Progenitor cell of endocrine pancreas (in vitro differentiated cells): Measurements from ENCODE around the gene NETO2. TPM values are rescaled to one million over a fixed set of nuclear protein-coding genes. Genes with fewer than 3 reads are reported as not detected.

Source experiments
- DNase-seq: peaks from one replicate; pipeline ENCODE4 v3.0.0; 2021; ENCODE audit warnings: low spot score; ENCODE audit not compliant: unreplicated experiment
- H3K27ac Mint-ChIP-seq: 2 replicates; pipeline ENCODE4 v1.8.0; 2021; ENCODE audit warnings: mild to moderate bottlenecking, moderate library complexity, mixed read lengths
- H3K27me3 Mint-ChIP-seq: 2 replicates; pipeline ENCODE4 v1.8.0; 2021; ENCODE audit warnings: mixed read lengths
- H3K36me3 Mint-ChIP-seq: 2 replicates; pipeline ENCODE4 v1.8.0; 2022; ENCODE audit warnings: mixed read lengths; ENCODE audit not compliant: insufficient read depth
- H3K4me1 Mint-ChIP-seq: 2 replicates; pipeline ENCODE4 v1.8.0; 2021; ENCODE audit warnings: low read depth, mixed read lengths
- H3K4me3 Mint-ChIP-seq: 2 replicates; pipeline ENCODE4 v1.8.0; 2021; ENCODE audit warnings: low read depth, mild to moderate bottlenecking, moderate library complexity, mixed read lengths
- H3K9me3 Mint-ChIP-seq: 2 replicates; pipeline ENCODE4 v1.8.0; 2021; ENCODE audit warnings: low read depth, mixed read lengths
- total RNA-seq: library from RNA; stranded (reverse); gene quantifications from 2 replicates; pipeline ENCODE4 v1.2.1, GENCODE V29; 2021
- TF ChIP-seq, protein P1 (sequence below): fragments of 200-600 bp; sonication (generic); IDR thresholded peaks from one replicate; pipeline ENCODE4 v1.5.0; 2021; ENCODE audit warnings: antibody characterized with exemption, mild to moderate bottlenecking; ENCODE audit not compliant: unreplicated experiment

NETO2 gene
- total RNA-seq, 1 donor from 2014 or later = 55.2 TPM

DNA sequence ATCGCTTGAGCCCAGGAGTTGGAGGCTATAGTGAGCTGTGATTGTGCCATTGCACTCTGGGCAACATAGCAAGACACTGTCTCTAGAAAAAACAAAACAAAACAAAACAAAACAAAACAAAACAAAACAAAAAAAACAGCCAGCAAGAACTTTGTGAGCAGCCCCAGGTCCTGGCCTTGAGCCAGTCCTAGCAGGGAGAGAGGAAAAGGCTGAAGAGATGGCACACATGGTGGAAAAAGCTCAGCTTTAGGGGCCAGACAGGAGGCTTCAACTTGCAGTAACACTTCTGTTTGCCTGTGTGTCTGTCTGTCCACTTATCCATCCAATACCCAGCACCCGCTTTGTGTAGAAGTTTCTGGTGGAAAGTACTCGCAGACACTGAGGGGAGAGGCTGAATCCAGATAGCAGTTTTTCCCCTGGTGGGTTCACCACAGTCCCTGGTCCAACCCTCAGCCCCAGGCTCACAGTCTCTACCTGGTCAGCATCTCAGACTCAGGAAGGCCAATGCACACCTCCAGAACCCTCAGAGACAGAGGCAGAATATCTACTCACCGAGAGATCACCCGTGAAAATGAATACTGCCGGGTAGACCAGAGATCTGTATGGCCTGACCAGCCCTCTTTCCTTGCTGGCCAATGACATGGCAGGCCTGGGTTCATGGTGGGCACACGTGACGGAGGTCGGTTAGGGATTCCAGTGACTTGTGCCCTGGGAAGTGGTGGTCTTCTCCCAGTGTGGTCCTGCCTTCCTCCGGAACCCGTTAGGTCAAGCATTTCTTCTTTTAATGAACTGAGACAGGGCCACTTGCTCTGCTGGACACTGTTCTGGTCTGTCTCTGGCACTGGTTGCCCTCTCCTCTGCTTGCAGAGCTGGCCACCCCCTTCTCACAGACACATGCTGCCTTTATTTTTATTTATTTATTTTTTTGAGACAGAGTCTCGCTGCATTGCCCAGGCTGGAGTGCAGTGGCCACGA is 90.8 kb downstream of the NETO2 start:
- DNase-seq = no peak
- Mint-ChIP-seq H3K4me1 (no peaks in the 10 kb centered on the region), H3K36me3 (no peaks in the 10 kb centered on the region), H3K27ac (peak overlapping the region; percentile 57), H3K27me3 (no peaks in the 10 kb centered on the region), H3K9me3 (no peaks in the 10 kb centered on the region), H3K4me3 (no peak overlapping the region)
- TF ChIP-seq, protein P1, sequence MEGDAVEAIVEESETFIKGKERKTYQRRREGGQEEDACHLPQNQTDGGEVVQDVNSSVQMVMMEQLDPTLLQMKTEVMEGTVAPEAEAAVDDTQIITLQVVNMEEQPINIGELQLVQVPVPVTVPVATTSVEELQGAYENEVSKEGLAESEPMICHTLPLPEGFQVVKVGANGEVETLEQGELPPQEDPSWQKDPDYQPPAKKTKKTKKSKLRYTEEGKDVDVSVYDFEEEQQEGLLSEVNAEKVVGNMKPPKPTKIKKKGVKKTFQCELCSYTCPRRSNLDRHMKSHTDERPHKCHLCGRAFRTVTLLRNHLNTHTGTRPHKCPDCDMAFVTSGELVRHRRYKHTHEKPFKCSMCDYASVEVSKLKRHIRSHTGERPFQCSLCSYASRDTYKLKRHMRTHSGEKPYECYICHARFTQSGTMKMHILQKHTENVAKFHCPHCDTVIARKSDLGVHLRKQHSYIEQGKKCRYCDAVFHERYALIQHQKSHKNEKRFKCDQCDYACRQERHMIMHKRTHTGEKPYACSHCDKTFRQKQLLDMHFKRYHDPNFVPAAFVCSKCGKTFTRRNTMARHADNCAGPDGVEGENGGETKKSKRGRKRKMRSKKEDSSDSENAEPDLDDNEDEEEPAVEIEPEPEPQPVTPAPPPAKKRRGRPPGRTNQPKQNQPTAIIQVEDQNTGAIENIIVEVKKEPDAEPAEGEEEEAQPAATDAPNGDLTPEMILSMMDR = no peak

DNA sequence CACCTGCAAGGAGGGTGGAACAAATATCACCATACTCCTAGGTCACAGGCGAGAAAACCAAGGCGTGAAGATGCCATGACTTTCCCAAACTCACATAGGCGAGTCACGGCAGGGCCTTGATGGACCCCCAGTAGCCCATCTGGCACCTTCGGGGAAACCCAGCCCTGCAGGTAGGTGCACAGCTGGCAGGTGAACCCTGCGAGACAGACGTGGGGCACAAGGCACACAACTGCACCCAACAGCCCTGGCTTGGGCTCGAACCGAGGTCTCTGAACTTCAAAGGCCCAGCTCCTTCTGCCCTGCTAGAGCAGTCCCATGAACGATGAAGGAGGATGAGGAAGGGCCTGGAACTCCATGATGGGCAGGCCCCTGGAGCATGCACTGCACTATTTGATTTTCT is 92.7 kb downstream of the NETO2 start:
- Mint-ChIP-seq H3K36me3 (no peaks in the 10 kb centered on the region), H3K9me3 (no peaks in the 10 kb centered on the region), H3K27ac (no peak overlapping the region), H3K4me3 (no peak overlapping the region), H3K4me1 (no peaks in the 10 kb centered on the region), H3K27me3 (no peaks in the 10 kb centered on the region)
- TF ChIP-seq, protein P1 = no peak
- no peak for DNase-seq

DNA sequence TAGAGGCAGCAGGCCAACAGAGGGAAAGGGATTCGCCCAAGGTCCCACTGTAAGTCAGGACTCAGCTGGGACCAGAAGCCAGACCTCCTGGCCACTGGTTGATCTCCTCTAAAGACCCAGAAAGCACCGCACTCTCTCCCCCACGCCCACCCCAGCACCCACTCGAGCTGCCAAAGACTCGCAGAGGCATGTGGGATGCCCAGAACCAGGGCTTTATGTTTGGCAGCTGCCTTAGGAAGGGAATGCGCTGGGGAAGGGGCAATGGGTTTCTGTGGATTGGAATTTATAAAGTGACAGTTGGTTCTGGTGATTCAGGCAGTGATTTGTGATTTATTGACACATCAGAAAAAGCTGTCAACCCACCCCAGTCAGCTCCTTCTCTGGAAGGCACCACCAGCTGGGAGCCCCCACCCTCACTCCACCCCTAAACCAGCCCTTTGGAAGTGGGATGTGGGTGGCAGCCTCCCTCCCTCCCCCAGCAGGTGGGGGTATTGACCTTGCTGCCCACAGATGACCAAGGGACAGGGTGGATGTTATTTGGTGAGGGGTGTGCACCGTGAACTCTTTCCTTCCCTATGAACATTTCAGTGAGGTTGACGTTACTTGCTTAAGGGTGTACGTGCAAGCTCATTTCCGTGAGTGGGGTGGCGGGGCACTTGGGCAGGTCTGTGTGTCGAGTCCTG is 93.7 kb downstream of the NETO2 start:
- Mint-ChIP-seq H3K9me3 (no peaks in the 10 kb centered on the region), H3K27me3 (no peaks in the 10 kb centered on the region), H3K36me3 (no peaks in the 10 kb centered on the region), H3K4me3 (no peak overlapping the region), H3K27ac (no peak overlapping the region), H3K4me1 (no peaks in the 10 kb centered on the region)
- no peak for DNase-seq
- TF ChIP-seq, protein P1 = no peak

DNA sequence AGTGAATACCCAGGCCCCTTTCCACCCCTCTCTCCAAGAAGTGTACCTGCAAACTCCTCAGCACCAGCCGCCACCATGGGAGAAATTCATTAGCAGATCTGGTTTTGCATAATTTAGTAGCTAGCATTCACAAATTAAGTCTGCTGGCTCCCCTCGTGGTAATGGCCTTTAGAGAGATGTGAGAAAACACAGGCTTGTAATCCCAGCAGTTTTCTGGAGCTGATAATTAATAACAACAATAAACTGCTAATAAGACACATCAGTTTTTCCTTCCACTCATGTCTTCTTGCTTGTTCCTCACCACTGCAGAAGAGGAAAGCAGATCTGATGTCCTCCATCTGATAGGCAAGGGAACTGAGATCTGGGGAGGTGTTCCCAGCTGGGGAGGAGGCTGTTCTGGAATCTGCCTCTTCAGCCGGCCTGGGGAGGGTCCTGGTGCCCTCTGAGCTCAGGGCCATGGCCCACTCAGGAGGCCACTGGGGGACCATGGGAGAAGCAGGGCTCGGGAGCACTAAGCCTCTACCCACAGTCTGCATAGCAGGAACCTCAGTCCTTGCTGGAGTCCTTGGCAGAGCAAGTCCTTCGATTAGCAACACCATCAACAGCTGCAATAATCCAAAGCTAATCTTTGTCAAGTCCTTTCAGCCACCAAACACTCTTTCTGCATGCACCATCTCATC is 96.1 kb downstream of the NETO2 start:
- no peaks in the 10 kb centered on the region for H3K9me3 Mint-ChIP-seq
- H3K4me1 Mint-ChIP-seq = no peaks in the 10 kb centered on the region
- H3K27ac Mint-ChIP-seq = no peak overlapping the region
- DNase-seq = no peak
- no peaks in the 10 kb centered on the region for H3K27me3 Mint-ChIP-seq
- H3K36me3 Mint-ChIP-seq = no peaks in the 10 kb centered on the region
- H3K4me3 Mint-ChIP-seq = no peak overlapping the region
- TF ChIP-seq, protein P1 = no peak
